Endothelial cell of umbilical vein (primary cell): ENCODE measurements around the gene POU2F3. TPM values are rescaled to one million over a fixed set of nuclear protein-coding genes. Genes with fewer than 3 reads are reported as not detected.

ENCODE experiments used
- BruUV-seq: library from RNA; stranded (reverse); fragments of 400-500 nt; replicated peaks from 2 replicates; lab custom pipeline; 2021; lab: Mats Ljungman, UMichigan
- CTCF ChIA-PET: fragments of 300-600, 350-600 bp; sonication (Branson Sonifier 250); formaldehyde crosslinking; loops from one replicate; lab custom pipeline; 2021; ENCODE audit warnings: antibody characterized with exemption, inconsistent platforms; lab: Charles Lee
- POLR2A ChIA-PET: fragments of 300-600, 350-600 bp; sonication (Branson Sonifier 250); formaldehyde crosslinking; loops from one replicate; lab custom pipeline; 2021; ENCODE audit warnings: antibody characterized with exemption, inconsistent platforms; lab: Charles Lee
- DNase-seq: peaks from one replicate; pipeline ENCODE4 v3.0.0-alpha.2; 2011; ENCODE audit warnings: low read depth, low spot score
- FAIRE-seq: peaks from 2 replicates; lab custom pipeline; 2011; peaks lifted over from hg19 to GRCh38; lab: Jason Lieb, UNC
- H2AFZ ChIP-seq: 2 replicates; pipeline ENCODE4 v1.6.0; 2012; ENCODE audit warnings: low read depth, low read length, control low read depth, inconsistent platforms
- H3K27ac ChIP-seq: 2 replicates; pipeline ENCODE4 v1.5.1; 2011; ENCODE audit warnings: low read depth, mild to moderate bottlenecking, control low read depth, low read length, moderate library complexity; ENCODE audit not compliant: insufficient read depth
- H3K27me3 ChIP-seq, 2 experiments: 2 replicates each; pipeline versions ENCODE4 v1.6.0 to v1.6.1; 2011; ENCODE audit warnings: low read length in 2 of 2, mixed read lengths in 1 of 2; ENCODE audit not compliant: control insufficient read depth in 2 of 2, insufficient read depth in 2 of 2
- H3K36me3 ChIP-seq, 2 experiments: 2 replicates in 1 of 2; 3 replicates in 1 of 2; pipeline ENCODE4 v1.5.1; 2011; ENCODE audit warnings: low read length in 2 of 2, mild to moderate bottlenecking in 1 of 2, moderate library complexity in 1 of 2; ENCODE audit not compliant: control insufficient read depth in 2 of 2, insufficient read depth in 2 of 2; ENCODE audit errors: extremely low read depth in 1 of 2
- H3K4me1 ChIP-seq: 3 replicates; pipeline ENCODE4 v1.5.1; 2011; ENCODE audit warnings: mild to moderate bottlenecking, low read length; ENCODE audit not compliant: control insufficient read depth, insufficient read depth; ENCODE audit errors: extremely low read depth
- H3K4me2 ChIP-seq: 2 replicates; pipeline ENCODE4 v1.6.1; 2011; ENCODE audit warnings: low read length, control low read depth, mixed read lengths; ENCODE audit not compliant: insufficient read depth
- H3K4me3 ChIP-seq, 3 experiments: fragments of 200-600 bp in 1 of 3; sonication (generic), shearing (Covaris generic) in 1 of 3; replicated peaks in 1 of 3; 2 replicates each; pipeline ENCODE4 v1.5.1; 2011 to 2016; ENCODE audit warnings: control low read depth in 3 of 3, low read length in 3 of 3, mild to moderate bottlenecking in 2 of 3, inconsistent platforms in 1 of 3, low read depth in 1 of 3, moderate library complexity in 1 of 3; ENCODE audit not compliant: insufficient read depth in 1 of 3
- H3K79me2 ChIP-seq: 2 replicates; pipeline ENCODE4 v1.6.0; 2012; ENCODE audit warnings: low read length, inconsistent platforms; ENCODE audit not compliant: control insufficient read depth, insufficient read depth
- H3K9ac ChIP-seq: replicated peaks from 2 replicates; pipeline ENCODE3; 2011; ENCODE audit warnings: low read length, control low read depth; ENCODE audit not compliant: insufficient read depth; ENCODE audit errors: extremely low read depth
- H3K9me1 ChIP-seq: replicated peaks from 3 replicates; pipeline ENCODE4 v1.6.0; 2011; ENCODE audit warnings: mild to moderate bottlenecking, low read length; ENCODE audit not compliant: control insufficient read depth, insufficient read depth; ENCODE audit errors: extremely low read depth
- H3K9me3 ChIP-seq: replicated peaks from 2 replicates; pipeline ENCODE4 v1.5.1; 2012; ENCODE audit warnings: low read length, inconsistent platforms; ENCODE audit not compliant: control insufficient read depth, insufficient read depth
- H4K20me1 ChIP-seq: replicated peaks from 2 replicates; pipeline ENCODE3; 2011; ENCODE audit warnings: mild to moderate bottlenecking, low read length; ENCODE audit not compliant: control insufficient read depth, insufficient read depth; ENCODE audit errors: extremely low read depth
- EZH2 ChIP-seq: IDR thresholded peaks from 2 replicates; pipeline ENCODE4 v1.6.1; 2012; ENCODE audit warnings: borderline replicate concordance, low read depth, mild to moderate bottlenecking, moderate library complexity, low read length, inconsistent platforms; ENCODE audit not compliant: severe bottlenecking
- GATA2 ChIP-seq: IDR thresholded peaks from 2 replicates; pipeline ENCODE4 v1.7.0; 2011; ENCODE audit warnings: low read depth, mild to moderate bottlenecking, moderate library complexity, mixed read lengths, low read length; ENCODE audit not compliant: insufficient read length, insufficient read depth
- JUN ChIP-seq: IDR thresholded peaks from 2 replicates; pipeline ENCODE4 v1.6.1; 2011; ENCODE audit warnings: borderline replicate concordance, low read depth; ENCODE audit not compliant: insufficient read length, insufficient read depth
- MYC ChIP-seq: IDR thresholded peaks from one replicate; pipeline ENCODE4 v1.6.1; 2011; ENCODE audit warnings: mild to moderate bottlenecking, low read depth, low read length
- POLR2A ChIP-seq: IDR thresholded peaks from 2 replicates; pipeline ENCODE4 v1.6.1; 2012; ENCODE audit warnings: low read depth, mild to moderate bottlenecking, control low read depth, low read length
- POLR2AphosphoS5 ChIP-seq: IDR thresholded peaks from 2 replicates; pipeline ENCODE4 v1.6.1; 2012; ENCODE audit warnings: low read depth, mild to moderate bottlenecking, control low read depth, low read length, moderate library complexity; ENCODE audit not compliant: insufficient read depth
- dilution Hi-C: fragments of 300-500 bp; cut with MboI; formaldehyde crosslinking; loops from one replicate; pipeline ENCODE4 v1.15.0; 2019; ENCODE audit warnings: low sequenced_read_pairs; ENCODE audit not compliant: extremely low pct_ligation_motif_present
- intact Hi-C: fragments of 100-400 bp; cut with micrococcal nuclease; formaldehyde crosslinking; loops from one replicate; pipeline ENCODE4 v1.10.0; 2022
- polyA plus RNA-seq, 4 experiments: library from polyadenylated mRNA; depleted of rRNA in 3 of 4; stranded (reverse) in 3 of 4; unstranded in 1 of 4; fragments of >200 nt; gene quantifications; 2 replicates each; pipeline versions ENCODE4 v1.2.1 to v1.2.3, GENCODE V29; 2011 to 2012; ENCODE audit warnings: missing spikeins in 1 of 4
- total RNA-seq: library from RNA; stranded (reverse); gene quantifications from 2 replicates; pipeline ENCODE4 v1.2.3, GENCODE V29; 2021
- TF ChIP-seq, protein P1 (sequence below): IDR thresholded peaks from 2 replicates; pipeline ENCODE4 v1.6.1; 2011; ENCODE audit not compliant: insufficient read depth, insufficient read length
- TF ChIP-seq, protein P2 (sequence below), 2 donors: IDR thresholded peaks; 1 replicate in 1 of 2; 2 replicates in 1 of 2; pipeline ENCODE4 v1.5.1; 2011; ENCODE audit warnings: low read length in 2 of 2, mild to moderate bottlenecking in 2 of 2, moderate library complexity in 2 of 2, control low read depth in 1 of 2, inconsistent platforms in 1 of 2, low read depth in 1 of 2; ENCODE audit not compliant: insufficient read depth in 1 of 2; ENCODE audit errors: extremely low read depth in 1 of 2

The POU2F3 gene
- total and polyA plus RNA-seq, 2 donors (not counting 3 experiments of a cell fraction or from before 2014, with no cell fraction given) = 0.06 TPM; not detected in 1

DNA sequence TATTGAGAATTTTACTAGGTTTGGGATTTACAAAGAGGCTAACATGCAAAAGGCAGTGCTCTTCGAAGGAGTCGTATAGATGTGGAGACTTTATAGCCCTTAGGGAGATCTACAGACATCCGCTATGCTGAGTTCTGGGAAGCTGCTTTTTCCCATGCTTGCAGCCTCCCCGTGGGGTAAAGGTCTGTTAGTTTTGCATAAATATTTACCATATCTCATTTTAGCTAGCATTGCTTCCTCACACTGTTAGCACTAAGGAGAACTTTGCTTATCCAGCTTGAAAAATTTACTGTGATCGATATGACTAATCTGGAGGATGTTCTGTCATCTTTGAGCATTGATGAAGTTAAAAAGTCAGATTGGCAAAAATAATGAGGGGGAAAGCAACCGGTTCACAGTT lies 114.8 kb downstream of the POU2F3 start:
- no peak overlapping the region for H3K27ac ChIP-seq
- H3K27me3 ChIP-seq = no peaks in the 10 kb centered on the region
- FAIRE-seq (no peak), DNase-seq (no peak)
- TF ChIP-seq, protein P1, sequence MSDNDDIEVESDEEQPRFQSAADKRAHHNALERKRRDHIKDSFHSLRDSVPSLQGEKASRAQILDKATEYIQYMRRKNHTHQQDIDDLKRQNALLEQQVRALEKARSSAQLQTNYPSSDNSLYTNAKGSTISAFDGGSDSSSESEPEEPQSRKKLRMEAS = no peak
- TF ChIP-seq GATA2 (no peak), JUN (no peak), POLR2A (no peak), POLR2AphosphoS5 (no peak), MYC (no peak), EZH2 (no peak)
- TF ChIP-seq, protein P2, sequence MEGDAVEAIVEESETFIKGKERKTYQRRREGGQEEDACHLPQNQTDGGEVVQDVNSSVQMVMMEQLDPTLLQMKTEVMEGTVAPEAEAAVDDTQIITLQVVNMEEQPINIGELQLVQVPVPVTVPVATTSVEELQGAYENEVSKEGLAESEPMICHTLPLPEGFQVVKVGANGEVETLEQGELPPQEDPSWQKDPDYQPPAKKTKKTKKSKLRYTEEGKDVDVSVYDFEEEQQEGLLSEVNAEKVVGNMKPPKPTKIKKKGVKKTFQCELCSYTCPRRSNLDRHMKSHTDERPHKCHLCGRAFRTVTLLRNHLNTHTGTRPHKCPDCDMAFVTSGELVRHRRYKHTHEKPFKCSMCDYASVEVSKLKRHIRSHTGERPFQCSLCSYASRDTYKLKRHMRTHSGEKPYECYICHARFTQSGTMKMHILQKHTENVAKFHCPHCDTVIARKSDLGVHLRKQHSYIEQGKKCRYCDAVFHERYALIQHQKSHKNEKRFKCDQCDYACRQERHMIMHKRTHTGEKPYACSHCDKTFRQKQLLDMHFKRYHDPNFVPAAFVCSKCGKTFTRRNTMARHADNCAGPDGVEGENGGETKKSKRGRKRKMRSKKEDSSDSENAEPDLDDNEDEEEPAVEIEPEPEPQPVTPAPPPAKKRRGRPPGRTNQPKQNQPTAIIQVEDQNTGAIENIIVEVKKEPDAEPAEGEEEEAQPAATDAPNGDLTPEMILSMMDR (IDR thresholded peaks at IDR 0.05; ENCODE audit: extremely low read depth in 1 of 2, insufficient read depth in 1 of 2, low read depth in 1 of 2, low read length in 2 of 2) = no peak
- no peak overlapping the region for H2AFZ ChIP-seq
- intact Hi-C loops = no loop called here
- no peak overlapping the region for H3K4me3 ChIP-seq
- BruUV-seq = no TSS peak
- H3K4me2 ChIP-seq = no peak overlapping the region
- H4K20me1 ChIP-seq = peaks cover 8% of the 10 kb centered on the region
- peaks cover 97% of the 10 kb centered on the region for H3K79me2 ChIP-seq
- CTCF ChIA-PET = interaction anchor here (1.5 kb wide), 1 partner anchor 77 kb away, joined by 3 read pairs; no protein-coding TSS in a partner anchor
- POLR2A ChIA-PET = no interaction called here
- H3K9ac ChIP-seq = no peak overlapping the region
- no peaks in the 10 kb centered on the region for H3K9me3 ChIP-seq
- no peaks in the 10 kb centered on the region for H3K9me1 ChIP-seq
- H3K36me3 ChIP-seq = peaks cover 0 to 3% of the 10 kb centered on the region in 2 experiments
- H3K4me1 ChIP-seq = peaks cover 2% of the 10 kb centered on the region
- dilution Hi-C loops = no loop called here
